Muscle of arm (tissue), 12 donors: ENCODE results near the gene PRR16. TPM values are rescaled to one million over a fixed set of nuclear protein-coding genes. Genes with fewer than 3 reads are reported as not detected.

Experiments
- DNase-seq: peaks from one replicate; pipeline ENCODE4 v3.0.0-alpha.2; 2013
- polyA plus RNA-seq, 12 donors: library from polyadenylated mRNA; unstranded; fragments of 120-200 nt; gene quantifications; one replicate each; pipeline ENCODE4 v1.2.1, GENCODE V29; 2013; ENCODE audit not compliant: insufficient read length in 12 of 12

PRR16 gene
- polyA plus RNA-seq, 12 donors = 11.8 to 27.5 (median 19.3) TPM; not detected in 1

GRCh38 chr5:120734033-120734432 is 269.9 kb downstream of the PRR16 start:
- peak; percentile 0 for DNase-seq

- DNase-seq = no peak
Observed at GRCh38 chr5:120735076-120735475, 271.0 kb downstream of the PRR16 start.
